K562 (cell line): ENCODE measurements around the gene SCN5A. TPM values are rescaled to one million over a fixed set of nuclear protein-coding genes. Genes with fewer than 3 reads are reported as not detected.

Experiments
- ATAC-seq: fragments of 200-7000 bp; cut with Tn5 transposase; 3 replicates; pipeline ENCODE4 v1.9.1; 2020; ENCODE audit warnings: moderate library complexity
- BruUV-seq: library from RNA; stranded (reverse); fragments of 400-500 nt; replicated peaks from 2 replicates; lab custom pipeline; 2021; lab: Mats Ljungman, UMichigan
- CTCF ChIA-PET: fragments of 300-600 bp; formaldehyde crosslinking; extraction: SDS; loops from one replicate; lab custom pipeline; 2021; ENCODE audit warnings: low intra/inter-chr PET ratio; lab: Yijun Ruan, JAX
- POLR2A ChIA-PET: fragments of 300-600, 350-650 bp; sonication (Branson Sonifier 250); formaldehyde crosslinking; extraction: SDS; loops from one replicate; lab custom pipeline; 2021; ENCODE audit warnings: antibody characterized with exemption, inconsistent platforms; lab: Yijun Ruan, JAX
- DNase-seq, 4 experiments: peaks; one replicate each; pipeline versions ENCODE4 v3.0.0 to v3.0.0-alpha.2; 2011 to 2018; ENCODE audit warnings: low spot score in 3 of 4, mixed read lengths in 3 of 4; ENCODE audit errors: extremely low read depth in 1 of 4
- FAIRE-seq: peaks from 2 replicates; lab custom pipeline; 2011; peaks lifted over from hg19 to GRCh38; lab: Jason Lieb, UNC
- H2AFZ ChIP-seq: 2 replicates; pipeline ENCODE4 v1.6.0; 2011; ENCODE audit warnings: low read depth, low read length, control low read depth, inconsistent platforms
- H3K27ac ChIP-seq: fragments of 200-600 bp; 3 replicates; pipeline ENCODE4 v1.8.0; 2011; ENCODE audit warnings: low read depth, mild to moderate bottlenecking, control low read depth, inconsistent platforms, low read length, moderate library complexity, mixed read lengths; ENCODE audit errors: extremely low read depth
- H3K27me3 ChIP-seq, 2 experiments: fragments of 300-600 bp in 1 of 2; 2 replicates in 1 of 2; 3 replicates in 1 of 2; pipeline versions ENCODE4 v1.6.0 to v1.8.0; 2011; ENCODE audit warnings: inconsistent platforms in 2 of 2, low read length in 2 of 2, mild to moderate bottlenecking in 1 of 2, mixed read lengths in 1 of 2, moderate library complexity in 1 of 2; ENCODE audit not compliant: control insufficient read depth in 2 of 2, insufficient read depth in 2 of 2
- H3K36me3 ChIP-seq: fragments of 300-600 bp; 3 replicates; pipeline ENCODE4 v1.8.0; 2011; ENCODE audit warnings: mild to moderate bottlenecking, low read length, inconsistent platforms; ENCODE audit not compliant: control insufficient read depth, insufficient read depth
- H3K4me1 ChIP-seq, 2 experiments: fragments of 200-600 bp in 1 of 2; replicated peaks in 1 of 2; 2 replicates in 1 of 2; 3 replicates in 1 of 2; pipeline versions ENCODE4 v1.5.1 to v1.8.0; 2011; ENCODE audit warnings: inconsistent platforms in 2 of 2, low read length in 2 of 2, mild to moderate bottlenecking in 1 of 2, mixed read lengths in 1 of 2, moderate library complexity in 1 of 2; ENCODE audit not compliant: control insufficient read depth in 2 of 2, insufficient read depth in 2 of 2
- H3K4me2 ChIP-seq: 2 replicates; pipeline ENCODE4 v1.6.1; 2011; ENCODE audit warnings: low read length, control low read depth, inconsistent platforms, mixed read lengths; ENCODE audit not compliant: insufficient read depth
- H3K4me3 ChIP-seq: fragments of 200-600 bp; sonication (generic), shearing (Covaris generic); 2 replicates; pipeline ENCODE4 v1.5.1; 2016; ENCODE audit warnings: control low read depth, inconsistent platforms
- H3K79me2 ChIP-seq: fragments of 200-600 bp; 3 replicates; pipeline ENCODE4 v1.8.0; 2011; ENCODE audit warnings: low read length, inconsistent platforms; ENCODE audit not compliant: control insufficient read depth, insufficient read depth
- H3K9ac ChIP-seq, 2 experiments: 2 replicates each; pipeline versions ENCODE4 v1.6.0 to v1.6.1; 2011; ENCODE audit warnings: low read depth in 2 of 2, low read length in 2 of 2, control low read depth in 1 of 2, inconsistent platforms in 1 of 2, mild to moderate bottlenecking in 1 of 2, mixed read lengths in 1 of 2; ENCODE audit not compliant: insufficient read depth in 1 of 2
- H3K9me1 ChIP-seq: one replicate; pipeline ENCODE4 v1.6.0; 2011; ENCODE audit warnings: inconsistent platforms, mild to moderate bottlenecking, low read length, moderate library complexity; ENCODE audit not compliant: control insufficient read depth, insufficient read depth
- H3K9me3 ChIP-seq: replicated peaks from 2 replicates; pipeline ENCODE4 v1.5.1; 2011; ENCODE audit warnings: low read depth, low read length, inconsistent platforms; ENCODE audit not compliant: control insufficient read depth, insufficient read depth
- H4K20me1 ChIP-seq: replicated peaks from 2 replicates; pipeline ENCODE4 v1.6.1; 2011; ENCODE audit warnings: low read length, inconsistent platforms, mixed read lengths; ENCODE audit not compliant: control insufficient read depth, insufficient read depth
- BRCA1 ChIP-seq, 2 experiments: fragments of 450-650 bp in 1 of 2; sonication (generic) in 1 of 2; formaldehyde crosslinking in 1 of 2; IDR thresholded peaks; 2 replicates each; pipeline versions ENCODE4 v1.5.0 to v1.6.1; 2017 to 2020; ENCODE audit warnings: mild to moderate bottlenecking in 1 of 2, missing genetic modification reagents in 1 of 2
- EP300 ChIP-seq: IDR thresholded peaks from 2 replicates; pipeline ENCODE4 v1.6.1; 2012; ENCODE audit warnings: low read length, improper control_type of control experiment
- ETS1 ChIP-seq: conservative IDR thresholded peaks from 2 replicates; pipeline ENCODE4 v1.6.1; 2011; ENCODE audit warnings: low read depth, mild to moderate bottlenecking, low read length; ENCODE audit not compliant: control insufficient read depth
- HLTF ChIP-seq: fragments of 450-650 bp; IDR thresholded peaks from 2 replicates; pipeline ENCODE4 v1.6.1; 2016
- HSF4 ChIP-seq: fragments of 250-450 bp; sonication (Bioruptor Pico); IDR thresholded peaks from 2 replicates; pipeline ENCODE4 v2.1.2; 2022; ENCODE audit warnings: mild to moderate bottlenecking, moderate library complexity, borderline replicate concordance
- SMAD2 ChIP-seq: fragments of 150-350 bp; IDR thresholded peaks from 2 replicates; pipeline ENCODE4 v1.6.1; 2014; ENCODE audit warnings: low read depth, mild to moderate bottlenecking, low read length
- TAF1 ChIP-seq: IDR thresholded peaks from 2 replicates; pipeline ENCODE4 v1.6.1; 2011; ENCODE audit warnings: mild to moderate bottlenecking, low read length, moderate library complexity; ENCODE audit not compliant: insufficient read depth, control insufficient read depth, severe bottlenecking; ENCODE audit errors: extremely low read depth
- TBP ChIP-seq: optimal IDR thresholded peaks from 2 replicates; pipeline ENCODE3; 2011; ENCODE audit warnings: low read depth, low read length, improper control_type of control experiment
- TGIF2 ChIP-seq: sonication (generic); formaldehyde crosslinking; IDR thresholded peaks from 2 replicates; pipeline ENCODE4 v1.8.1; 2022; ENCODE audit warnings: mild to moderate bottlenecking, missing genetic modification reagents, moderate library complexity
- ZBTB1 ChIP-seq: sonication (generic); formaldehyde crosslinking; IDR thresholded peaks from 2 replicates; pipeline ENCODE4 v1.8.1; 2023; ENCODE audit warnings: missing genetic modification reagents, low read depth, mild to moderate bottlenecking, borderline replicate concordance
- ZNF583 ChIP-seq: fragments of 250-450 bp; sonication (Bioruptor Pico); IDR thresholded peaks from 2 replicates; pipeline ENCODE4 v1.4.0; 2020
- ZNF764 ChIP-seq: fragments of 250-450 bp; sonication (Bioruptor Pico); IDR thresholded peaks from 2 replicates; pipeline ENCODE4 v1.4.0; 2020; ENCODE audit warnings: low read depth, mild to moderate bottlenecking, moderate library complexity
- WGBS: fragments of 100-300 bp; shearing (Covaris generic); methylation state at CpG from one replicate; pipeline ENCODE4 v1.1.6; 2016; ENCODE audit warnings: low coverage, mixed read lengths; ENCODE audit not compliant: insufficient coverage; ENCODE audit errors: missing lambda C conversion rate; 5-methylcytosine and 5-hydroxymethylcytosine counted together
- in situ Hi-C: fragments of 300-500 bp; cut with MboI; formaldehyde crosslinking; loops from 4 replicates; pipeline ENCODE4 v1.15.0; 2018; ENCODE audit warnings: inconsistent platforms, mixed read lengths
- intact Hi-C: fragments of 100-400 bp; cut with micrococcal nuclease; formaldehyde crosslinking; loops from 2 replicates; pipeline ENCODE4 v1.14.2; 2022
- polyA plus RNA-seq, 8 experiments: library from polyadenylated mRNA; depleted of rRNA in 4 of 8; stranded (reverse) in 5 of 8; unstranded in 3 of 8; fragments of >200 nt; fragmentation: Nextera tagmentation in 2 of 8; fragmentation: Illumina TruSeq in 1 of 8; extraction: Ambion mirVana in 2 of 8; extraction: Trizol in 1 of 8; gene quantifications; 2 replicates each; pipeline versions ENCODE4 v1.2.1 to v1.2.3, GENCODE V29; 2011 to 2014; ENCODE audit warnings: inconsistent platforms in 1 of 8, missing spikeins in 1 of 8
- total RNA-seq, 7 experiments: library from RNA; depleted of rRNA in 6 of 7; stranded (reverse); fragments of >200 nt in 6 of 7; fragmentation: Illumina TruSeq in 2 of 7; extraction: Trizol in 2 of 7; gene quantifications; 2 replicates each; pipeline versions ENCODE4 v1.2.1 to v1.2.3, GENCODE V29; 2011 to 2021; ENCODE audit warnings: low replicate concordance in 1 of 7
- TF ChIP-seq, protein P1 (sequence below), 2 experiments: fragments of 450-650 bp; IDR thresholded peaks; 2 replicates each; pipeline ENCODE4 v1.6.1; 2016
- TF ChIP-seq, protein P2 (sequence below): fragments of 250-450 bp; sonication (Bioruptor Pico); IDR thresholded peaks from 2 replicates; pipeline ENCODE4 v1.8.0; 2021; ENCODE audit warnings: mild to moderate bottlenecking, moderate library complexity

SCN5A gene
- total and polyA plus RNA-seq, 9 of the 15 experiments (the other 6 are each of a cell fraction or from before 2014, with no cell fraction given), result 0.07 to 1.4 (median 0.21) TPM; not detected in 2

DNA sequence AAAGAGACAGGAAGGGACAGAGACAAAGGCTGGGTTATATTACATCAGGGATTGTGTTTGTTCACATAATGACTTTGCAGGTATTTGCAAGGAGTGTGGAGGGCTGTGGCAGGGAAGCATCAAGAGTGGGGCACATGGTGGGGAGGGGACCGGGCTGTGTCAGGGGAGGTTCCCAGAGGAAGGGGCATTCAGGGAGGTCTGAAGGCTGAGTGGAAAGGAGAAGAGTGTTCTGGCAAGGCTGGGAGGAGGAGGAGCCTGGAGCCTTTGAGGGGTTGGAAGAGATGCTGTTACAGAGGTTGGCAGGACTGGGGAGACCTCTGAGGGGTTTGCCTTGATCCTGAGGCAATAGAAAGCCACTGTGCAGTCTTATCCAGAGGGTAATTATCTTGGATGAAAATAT is 103.9 kb downstream of the SCN5A start:
- Histone ChIP-seq H3K4me3 (no peak overlapping the region), H3K27me3 (peaks cover 51 to 78% of the 10 kb centered on the region in 2 experiments), H2AFZ (no peak overlapping the region), H4K20me1 (no peaks in the 10 kb centered on the region; the same call in 1 of the 2 replicates), H3K4me2 (no peak overlapping the region), H3K9me3 (no peaks in the 10 kb centered on the region), H3K9me1 (no peaks in the 10 kb centered on the region), H3K27ac (no peak overlapping the region), H3K9ac (no peak overlapping the region), H3K36me3 (no peaks in the 10 kb centered on the region), H3K4me1 (peaks cover 0 to 3% of the 10 kb centered on the region in 2 experiments; a peak in 2 of 5 replicates), H3K79me2 (no peaks in the 10 kb centered on the region)
- FAIRE-seq (no peak), DNase-seq (no peak), ATAC-seq (no peak)
- in situ Hi-C loops (no loop called here), intact Hi-C loops (no loop called here)
- no peak for TF ChIP-seq BRCA1 (IDR thresholded peaks at IDR 0.05)
- TF ChIP-seq BRCA1 (CRISPR knock-in tag; IDR thresholded peaks at IDR 0.05), result no peak
- no peak for TF ChIP-seq TBP
- TF ChIP-seq ETS1, result no peak
- no peak for TF ChIP-seq ZNF583 (CRISPR knock-in tag)
- TF ChIP-seq SMAD2, result no peak
- no peak for TF ChIP-seq EP300
- TF ChIP-seq ZBTB1 (CRISPR knock-in tag), result no peak
- no peak for TF ChIP-seq ZNF764 (CRISPR knock-in tag)
- no peak for TF ChIP-seq HLTF
- TF ChIP-seq HSF4, result no peak
- no peak for TF ChIP-seq TGIF2
- TF ChIP-seq, protein P1, sequence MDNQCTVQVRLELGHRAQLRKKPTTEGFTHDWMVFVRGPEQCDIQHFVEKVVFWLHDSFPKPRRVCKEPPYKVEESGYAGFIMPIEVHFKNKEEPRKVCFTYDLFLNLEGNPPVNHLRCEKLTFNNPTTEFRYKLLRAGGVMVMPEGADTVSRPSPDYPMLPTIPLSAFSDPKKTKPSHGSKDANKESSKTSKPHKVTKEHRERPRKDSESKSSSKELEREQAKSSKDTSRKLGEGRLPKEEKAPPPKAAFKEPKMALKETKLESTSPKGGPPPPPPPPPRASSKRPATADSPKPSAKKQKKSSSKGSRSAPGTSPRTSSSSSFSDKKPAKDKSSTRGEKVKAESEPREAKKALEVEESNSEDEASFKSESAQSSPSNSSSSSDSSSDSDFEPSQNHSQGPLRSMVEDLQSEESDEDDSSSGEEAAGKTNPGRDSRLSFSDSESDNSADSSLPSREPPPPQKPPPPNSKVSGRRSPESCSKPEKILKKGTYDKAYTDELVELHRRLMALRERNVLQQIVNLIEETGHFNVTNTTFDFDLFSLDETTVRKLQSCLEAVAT (IDR thresholded peaks at IDR 0.05), result no peak
- TF ChIP-seq, protein P2, sequence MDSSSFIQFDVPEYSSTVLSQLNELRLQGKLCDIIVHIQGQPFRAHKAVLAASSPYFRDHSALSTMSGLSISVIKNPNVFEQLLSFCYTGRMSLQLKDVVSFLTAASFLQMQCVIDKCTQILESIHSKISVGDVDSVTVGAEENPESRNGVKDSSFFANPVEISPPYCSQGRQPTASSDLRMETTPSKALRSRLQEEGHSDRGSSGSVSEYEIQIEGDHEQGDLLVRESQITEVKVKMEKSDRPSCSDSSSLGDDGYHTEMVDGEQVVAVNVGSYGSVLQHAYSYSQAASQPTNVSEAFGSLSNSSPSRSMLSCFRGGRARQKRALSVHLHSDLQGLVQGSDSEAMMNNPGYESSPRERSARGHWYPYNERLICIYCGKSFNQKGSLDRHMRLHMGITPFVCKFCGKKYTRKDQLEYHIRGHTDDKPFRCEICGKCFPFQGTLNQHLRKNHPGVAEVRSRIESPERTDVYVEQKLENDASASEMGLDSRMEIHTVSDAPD (CRISPR knock-in tag), result no peak
- TF ChIP-seq TAF1, result no peak
- ChIA-PET POLR2A (interaction anchor here (0.7 to 2.5 kb wide), 6 partner anchors 8 to 396 kb away, joined by 3 to 15 read pairs (median 4); no protein-coding TSS in a partner anchor), CTCF (no interaction called here)
- BruUV-seq, result no TSS peak
- 0% methylated on average over 1 of the region's 1 CpG for WGBS
